RKO (cell line): ENCODE results near the gene POLR3GL.
A peak's percentile ranks its signal among the peaks of the same experiment; 100 is the strongest.

Source experiments
- DNase-seq: peaks from one replicate; pipeline ENCODE4 v3.0.0-alpha.2; 2016; ENCODE audit warnings: low spot score

Gene POLR3GL

DNA sequence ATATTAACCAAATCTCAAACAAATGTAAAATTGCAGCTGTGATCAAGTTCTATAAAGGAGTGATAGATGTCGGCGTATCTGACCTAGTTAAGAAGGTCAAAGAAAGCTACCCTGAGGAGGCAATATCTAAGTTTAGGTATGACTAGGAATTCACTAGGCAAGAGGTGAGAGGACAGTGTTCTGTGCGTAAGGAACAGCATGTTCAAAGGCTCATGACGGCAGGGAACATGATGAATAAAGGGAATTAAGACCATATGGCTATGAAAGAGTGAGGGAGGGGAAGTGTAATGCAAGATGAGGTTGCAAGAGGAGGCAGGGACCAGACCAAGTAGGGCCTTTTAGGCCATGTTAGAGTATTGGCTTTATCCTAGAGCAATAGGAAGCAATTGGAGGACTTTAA lies 15.3 kb upstream of the POLR3GL start:
- DNase-seq: no peak

DNA sequence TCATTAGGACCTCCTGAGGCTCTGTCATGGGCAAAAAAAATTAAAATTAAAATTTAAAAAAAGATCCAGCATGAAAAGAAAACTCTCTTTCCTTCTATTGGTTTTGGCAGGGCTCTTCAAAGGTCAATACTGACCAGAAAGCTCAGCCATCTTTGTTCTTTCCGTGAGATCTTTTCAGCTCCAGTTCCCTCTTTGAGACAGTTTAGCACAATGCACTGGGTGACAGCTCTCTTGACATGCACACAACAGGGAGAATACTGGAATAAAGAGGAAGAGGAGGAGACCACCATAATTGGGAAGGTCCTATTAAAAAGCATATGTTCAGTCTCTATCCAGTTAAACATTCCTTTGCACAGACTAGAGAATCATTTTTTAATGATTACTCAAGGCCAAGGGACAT lies 13.0 kb upstream of the POLR3GL start:
- no peak for DNase-seq

DNA sequence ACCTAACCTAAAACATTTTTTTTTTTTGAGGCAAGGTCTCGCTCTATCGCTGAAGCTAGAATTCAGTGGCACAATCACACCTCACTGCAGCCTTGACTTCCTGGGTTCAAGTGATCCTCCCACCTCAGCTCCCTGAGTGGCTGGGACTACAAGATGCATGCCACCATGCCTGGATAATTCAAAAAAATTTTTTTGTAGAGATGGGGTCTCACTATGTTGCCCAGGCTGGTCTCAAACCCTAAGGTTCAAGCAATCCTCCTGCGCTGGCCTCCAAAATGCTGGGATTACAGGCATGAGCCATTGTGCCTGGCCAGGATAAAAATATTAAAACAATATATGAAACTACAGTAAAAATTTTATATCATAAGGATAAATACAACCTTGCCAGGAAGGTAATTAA lies 11.6 kb upstream of the POLR3GL start:
- DNase-seq: no peak

DNA sequence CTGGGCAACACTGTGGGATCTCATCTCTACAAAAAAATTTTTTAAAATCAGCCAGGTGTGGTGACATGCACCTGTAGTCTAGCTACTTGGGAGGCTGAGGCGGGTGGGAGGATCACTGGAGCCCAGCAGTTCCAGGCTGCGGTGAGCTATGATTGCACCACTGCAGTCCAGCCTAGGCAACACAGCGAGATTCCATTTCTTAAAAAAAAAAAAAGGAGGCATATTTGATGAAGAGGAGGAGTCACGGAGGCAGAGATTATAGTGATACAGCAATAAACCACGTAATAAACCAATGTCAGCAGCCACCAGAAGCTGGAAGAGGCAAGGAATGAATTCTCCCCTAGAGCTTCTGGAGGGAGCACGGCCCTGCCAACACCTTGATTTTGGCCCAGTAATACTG lies 10.6 kb upstream of the POLR3GL start:
- no peak for DNase-seq

DNA sequence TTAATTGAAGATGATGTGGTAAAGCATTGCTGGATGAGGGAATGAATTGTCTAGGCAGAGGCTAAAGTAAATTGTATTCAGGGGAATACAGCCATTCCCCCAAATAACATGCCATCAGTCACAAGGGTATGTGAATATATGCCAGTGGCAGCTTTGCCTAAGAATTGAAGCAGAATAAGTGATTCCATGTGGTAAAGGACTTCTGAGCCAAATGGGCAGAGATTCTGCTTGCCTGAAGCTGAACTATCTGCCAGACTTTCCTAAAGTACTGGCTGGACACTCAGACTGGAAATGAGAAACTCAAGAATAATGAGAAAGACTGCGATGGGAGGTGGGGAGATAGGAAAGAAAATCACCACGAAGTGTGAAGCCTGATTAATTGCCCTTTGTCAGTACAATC lies 9.1 kb upstream of the POLR3GL start:
- DNase-seq: no peak

DNA sequence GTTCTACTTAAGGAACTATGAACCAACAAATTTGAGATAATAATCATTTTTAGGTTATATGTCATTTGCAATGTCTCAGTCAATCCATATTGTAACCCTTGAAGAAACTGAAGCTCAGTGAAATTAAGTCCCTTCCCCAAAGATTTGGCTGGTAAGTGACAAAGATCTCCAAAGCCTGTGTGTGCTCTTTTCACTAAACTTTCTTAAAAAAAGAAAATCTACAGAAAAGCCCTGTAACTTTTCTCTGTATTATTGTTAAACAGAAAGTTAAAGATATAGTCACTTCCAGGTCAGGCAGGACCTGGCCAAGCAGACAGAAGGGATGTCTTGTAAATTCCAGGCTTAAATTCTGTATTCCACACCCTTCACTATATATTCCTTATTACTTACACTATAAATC lies 8.1 kb upstream of the POLR3GL start:
- DNase-seq: no peak

DNA sequence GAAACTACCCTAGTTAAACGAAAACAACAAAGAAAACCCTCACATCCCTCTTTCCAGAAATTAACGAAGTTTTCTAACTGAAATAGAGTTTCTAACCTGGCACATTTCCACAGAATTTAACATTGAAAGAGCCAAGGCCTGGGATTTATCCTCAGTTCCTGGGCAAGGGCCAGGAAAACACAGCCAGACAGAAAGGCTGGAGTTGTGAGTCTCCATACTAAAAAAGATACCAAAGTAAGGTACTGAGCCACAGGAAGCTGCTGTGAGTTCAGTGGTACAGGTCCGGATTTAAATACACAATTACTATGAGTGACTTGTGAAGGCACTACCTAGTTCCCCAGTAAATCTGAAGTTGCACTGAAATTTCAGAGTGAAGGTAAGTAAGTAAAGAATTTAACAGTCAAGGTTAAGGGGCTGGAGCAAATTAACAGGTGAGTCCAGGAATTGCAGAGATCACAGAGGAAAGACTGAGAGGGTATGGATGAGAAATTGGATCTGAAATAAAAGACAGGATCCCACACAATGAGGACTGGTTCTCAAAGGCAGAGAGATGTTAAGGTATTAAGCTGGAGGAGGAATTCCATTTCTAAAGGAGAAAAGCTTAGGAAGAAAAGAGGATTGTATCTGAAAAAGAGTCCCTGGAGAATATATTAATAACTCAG lies 7.6 kb upstream of the POLR3GL start:
- peak; percentile 55 for DNase-seq

DNA sequence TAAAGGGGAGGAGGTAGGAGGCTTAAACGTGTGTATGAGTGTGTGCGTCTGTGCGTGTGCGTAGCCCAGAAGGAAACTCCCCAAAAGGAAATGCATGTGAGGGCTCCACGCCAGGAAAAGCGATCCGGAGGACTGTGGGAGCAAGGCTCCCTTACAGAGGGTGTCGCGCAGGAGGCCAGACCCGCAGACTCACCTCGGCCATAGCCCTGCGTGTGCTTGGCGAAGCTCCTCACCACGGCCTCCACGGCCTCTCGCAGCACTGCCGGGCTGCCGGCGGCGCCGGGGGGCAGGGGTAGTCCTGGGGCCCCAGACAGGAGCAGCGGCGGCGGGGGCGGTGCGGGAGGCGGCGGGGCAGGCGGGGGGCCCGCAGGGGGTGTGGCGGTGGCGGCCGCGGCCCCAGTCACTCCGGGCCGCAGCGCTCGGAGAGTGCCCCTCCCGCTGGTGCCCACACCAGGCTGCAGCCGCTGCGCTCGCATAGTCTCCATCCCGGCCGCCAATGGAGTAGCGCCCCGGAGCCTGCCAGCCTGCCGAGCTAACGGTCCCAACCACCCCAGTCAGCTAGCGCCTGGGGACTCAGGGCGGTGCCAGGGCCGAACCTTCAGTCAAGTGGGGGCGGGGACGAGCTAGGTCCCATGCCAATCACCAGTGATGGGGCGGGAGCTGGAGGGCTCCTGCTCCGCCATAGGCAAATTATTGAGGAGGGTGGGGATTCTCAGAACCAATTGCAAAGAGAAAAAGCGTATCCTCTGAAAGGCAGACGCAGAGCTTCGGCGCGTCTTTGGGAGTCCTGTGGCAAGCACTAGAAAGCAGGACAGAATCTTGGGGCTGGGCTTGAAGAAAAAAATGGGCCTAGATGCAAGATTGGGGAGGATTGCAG lies 6.8 kb upstream of the POLR3GL start, which contains the start of gene LIX1L:
Gene LIX1L (minus strand): TSS at position 575 of the 877 bp plus-strand sequence. CDS start 90 bp downstream, at position 485.
- DNase-seq: peak; percentile 98

DNA sequence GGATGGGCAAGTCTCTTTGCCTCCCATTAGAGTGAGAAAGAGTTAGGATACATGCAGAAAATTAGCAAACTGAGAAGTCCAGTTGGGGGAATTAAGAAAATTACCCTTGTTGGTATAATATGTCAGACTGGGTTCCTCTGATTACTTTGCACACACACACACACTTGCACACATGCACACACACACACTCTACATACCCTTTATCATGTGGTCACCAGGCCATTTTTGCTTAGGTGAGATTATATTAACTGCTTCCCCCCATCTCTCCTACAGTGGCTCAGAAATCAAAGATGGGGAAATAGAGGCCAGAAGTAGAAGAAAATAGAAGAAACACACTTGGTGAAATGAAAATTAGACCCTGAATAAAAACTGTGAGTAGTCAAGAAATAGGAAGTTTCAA lies 5.8 kb upstream of the POLR3GL start:
- no peak for DNase-seq

DNA sequence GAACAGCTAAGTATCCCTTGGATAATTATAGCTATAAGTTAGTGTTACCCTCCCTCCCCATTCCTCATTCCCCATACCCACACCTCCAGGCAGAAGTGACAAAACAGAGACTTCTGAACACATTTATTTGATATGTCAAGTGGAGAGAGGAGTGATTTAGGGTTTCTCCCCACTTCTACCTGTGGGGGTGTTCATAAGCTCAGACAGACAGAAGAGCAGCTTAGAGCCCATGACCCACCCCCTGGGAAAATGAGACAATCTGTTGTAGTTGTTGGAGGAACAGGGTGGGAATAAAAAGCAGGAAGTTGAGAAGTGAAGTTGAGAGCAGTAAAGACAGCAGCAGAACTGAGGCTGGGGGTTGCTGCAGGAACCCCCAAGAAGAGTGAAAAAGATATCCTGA lies 5.2 kb upstream of the POLR3GL start:
- no peak for DNase-seq

DNA sequence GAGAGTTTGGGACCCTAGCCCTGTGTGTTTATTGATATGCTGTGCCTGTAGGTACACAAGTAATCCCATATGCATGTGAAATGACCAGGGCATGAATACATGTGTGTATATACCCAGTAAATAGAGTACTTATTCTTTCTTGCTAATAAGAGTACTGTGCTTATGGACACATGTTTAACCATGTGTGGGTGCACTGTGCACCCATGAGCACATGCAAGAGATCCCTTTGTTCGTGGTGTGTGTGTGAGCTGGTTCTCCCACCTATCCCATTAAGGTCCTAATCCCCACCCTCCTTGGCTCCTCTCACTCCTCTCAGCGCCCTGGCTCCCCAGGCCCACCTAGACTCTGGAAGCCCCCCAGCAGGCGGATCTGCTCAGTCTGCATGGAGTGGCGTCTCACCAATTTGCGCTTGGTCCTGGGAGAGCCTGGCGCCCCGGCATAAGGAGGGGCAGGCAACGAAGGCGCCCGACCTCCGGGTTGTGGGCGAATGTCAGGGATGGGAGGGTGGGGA lies 4.5 kb upstream of the POLR3GL start:
- no peak for DNase-seq

DNA sequence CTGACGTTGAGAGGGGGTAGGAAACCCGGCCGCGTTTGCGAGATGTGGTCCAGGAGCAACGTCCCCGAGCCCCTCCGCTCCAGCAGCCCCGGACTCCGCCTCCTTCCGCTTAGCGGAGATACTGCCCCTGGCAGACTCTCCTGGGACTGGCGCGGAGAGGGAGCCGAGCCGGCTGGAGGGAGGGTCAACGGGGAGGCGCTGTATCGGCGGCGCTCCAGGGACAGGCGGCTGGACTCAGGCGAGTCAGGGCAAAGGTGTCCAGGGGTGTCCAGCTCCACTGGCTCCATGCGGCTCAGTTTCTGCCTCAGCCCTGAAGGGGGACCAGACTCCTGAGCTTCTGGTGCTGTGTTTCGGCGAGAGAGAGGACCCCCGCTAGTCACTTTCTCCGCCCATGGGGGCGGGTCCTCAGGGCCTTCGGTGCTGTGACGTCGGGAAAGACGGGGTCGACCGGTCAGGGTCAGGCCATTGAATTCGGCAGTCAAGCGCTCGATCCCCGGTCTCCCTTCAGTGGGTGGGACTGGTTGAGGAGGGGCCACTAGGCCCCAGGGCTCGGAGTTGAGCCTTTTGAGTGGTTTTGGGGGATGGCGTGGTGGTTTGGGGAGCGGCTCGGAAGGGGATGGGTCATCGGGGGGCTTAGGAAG lies 3.9 kb upstream of the POLR3GL start:
- no peak for DNase-seq

DNA sequence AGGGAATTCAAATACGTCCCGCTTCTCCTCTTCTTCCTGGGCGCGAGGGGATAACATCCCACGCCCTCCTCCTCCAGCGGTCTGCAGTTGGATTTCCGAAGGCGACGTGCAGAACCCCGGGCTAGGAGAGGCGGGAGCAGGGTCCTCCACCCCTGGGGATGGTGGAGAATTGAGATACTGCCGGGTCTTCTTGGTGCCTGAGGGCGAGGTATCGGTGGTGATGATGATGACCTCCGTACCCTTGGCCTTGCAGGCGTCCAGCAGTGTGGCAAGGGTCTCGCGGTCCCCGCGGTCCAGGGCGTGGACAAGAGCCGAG lies 3.4 kb upstream of the POLR3GL start:
- no peak for DNase-seq

DNA sequence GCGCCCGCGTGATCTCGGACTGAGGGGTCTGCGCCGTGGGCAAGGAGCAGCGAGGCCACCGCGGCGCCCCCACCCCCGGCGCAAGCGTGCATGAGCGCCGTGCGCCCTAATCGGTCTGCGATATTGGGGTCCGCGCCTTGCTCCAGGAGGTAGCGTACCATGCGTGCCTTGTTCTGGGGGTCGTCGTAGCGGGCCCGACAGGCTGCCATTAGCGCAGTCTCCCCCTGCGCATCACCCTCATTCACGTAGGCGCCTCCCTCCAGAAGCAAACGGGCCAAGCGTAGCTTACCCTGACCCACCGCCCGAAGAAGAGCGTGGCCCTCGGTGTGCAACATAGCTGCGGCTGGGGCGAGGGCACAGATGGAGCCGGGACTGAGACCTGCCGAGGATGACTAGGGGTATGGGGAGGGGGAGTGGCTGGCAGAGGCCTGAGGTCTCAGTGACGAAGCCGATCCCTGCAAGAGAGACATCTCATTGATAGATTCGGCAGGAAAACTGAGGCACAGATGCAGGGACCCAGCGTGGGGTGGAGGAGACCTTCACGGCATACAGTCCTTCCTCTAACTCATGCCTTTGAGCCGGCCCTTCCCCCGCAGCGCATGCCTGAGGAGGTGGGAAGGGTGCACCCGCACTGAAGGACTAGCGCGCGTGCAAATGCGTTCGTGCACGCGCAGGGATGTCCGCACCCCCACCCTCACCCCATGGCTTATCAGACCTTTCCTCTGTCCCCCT lies 2.9 kb upstream of the POLR3GL start:
- DNase-seq: no peak

DNA sequence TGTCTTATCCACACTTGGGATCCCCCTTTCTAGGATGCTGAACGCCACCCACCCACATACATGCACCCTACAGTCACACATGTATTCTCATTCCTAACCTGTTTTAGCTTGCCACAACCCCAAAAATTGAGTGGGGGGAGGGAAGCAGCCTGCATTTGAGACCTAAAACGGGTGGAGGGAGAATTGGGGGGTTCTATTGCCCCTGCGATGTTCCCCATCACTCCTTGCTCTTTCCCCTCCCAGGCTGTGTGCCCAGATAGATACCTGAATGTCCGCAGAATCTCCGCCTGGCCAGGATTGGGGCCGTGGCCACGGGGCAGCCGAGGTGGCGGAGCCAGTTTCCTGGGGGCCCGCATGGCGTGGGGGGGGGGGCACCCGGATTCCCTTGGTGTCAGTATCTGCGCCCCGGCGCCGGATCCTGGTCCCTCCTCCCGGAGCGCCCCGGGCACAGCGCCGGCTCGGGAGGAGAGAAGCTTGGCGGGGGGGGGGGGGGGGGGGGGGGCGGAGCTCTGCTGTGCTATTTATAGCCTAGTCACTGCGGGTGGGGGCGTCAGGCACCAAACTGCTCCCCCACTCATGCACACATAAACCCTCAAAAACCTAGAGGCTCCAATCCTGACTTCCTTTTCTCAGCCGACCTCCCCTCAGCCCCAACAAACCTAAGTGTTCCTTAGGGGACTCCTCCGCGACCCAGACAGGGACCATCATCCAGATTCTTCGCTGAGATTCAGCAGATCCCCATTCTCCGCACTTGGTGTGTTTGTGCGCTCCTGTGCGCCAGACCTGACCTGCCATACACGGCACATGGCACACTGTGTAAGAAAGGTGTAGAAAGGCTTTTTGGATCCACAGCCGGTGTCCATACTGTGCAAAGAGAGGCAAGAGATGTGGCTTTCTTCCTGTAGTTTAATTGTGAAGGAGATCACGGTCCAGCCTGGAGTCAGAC lies 2.1 kb upstream of the POLR3GL start:
- peak; percentile 54 for DNase-seq

DNA sequence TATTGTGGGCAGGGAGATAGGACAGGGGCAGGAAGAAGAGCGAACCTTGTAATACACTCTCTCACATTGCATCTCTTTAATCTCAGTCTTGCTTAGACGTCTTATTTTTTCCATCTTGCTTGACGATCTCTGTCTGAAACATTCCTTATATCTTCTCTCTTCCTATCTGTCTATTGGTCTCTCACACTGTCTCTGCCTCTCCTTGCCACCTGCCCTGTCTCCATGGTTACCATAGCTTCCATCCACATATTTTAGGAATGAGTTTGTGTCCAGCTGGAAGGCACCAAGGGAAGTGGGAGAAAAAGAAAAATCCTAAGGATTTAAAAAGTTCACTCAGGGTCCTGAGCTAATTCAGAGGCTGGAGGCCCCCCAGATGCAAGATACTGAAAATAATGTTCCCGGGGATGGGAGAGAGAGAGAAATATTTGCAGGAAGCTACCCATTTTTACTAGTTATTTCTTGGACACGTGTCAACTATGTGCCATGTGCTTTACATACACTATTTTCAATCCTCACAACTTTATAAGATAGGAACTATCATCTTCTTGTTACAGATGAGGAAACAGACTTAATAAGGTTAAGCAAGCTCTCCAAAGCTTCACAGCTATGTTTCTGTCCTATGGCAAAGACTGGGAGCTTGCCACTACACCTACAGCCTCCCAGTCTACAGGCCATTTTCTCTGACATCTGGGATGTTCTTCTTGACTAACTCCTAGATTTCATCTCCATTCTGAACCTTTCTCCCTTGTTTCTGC lies 1.0 kb upstream of the POLR3GL start:
- peak; percentile 82 for DNase-seq

DNA sequence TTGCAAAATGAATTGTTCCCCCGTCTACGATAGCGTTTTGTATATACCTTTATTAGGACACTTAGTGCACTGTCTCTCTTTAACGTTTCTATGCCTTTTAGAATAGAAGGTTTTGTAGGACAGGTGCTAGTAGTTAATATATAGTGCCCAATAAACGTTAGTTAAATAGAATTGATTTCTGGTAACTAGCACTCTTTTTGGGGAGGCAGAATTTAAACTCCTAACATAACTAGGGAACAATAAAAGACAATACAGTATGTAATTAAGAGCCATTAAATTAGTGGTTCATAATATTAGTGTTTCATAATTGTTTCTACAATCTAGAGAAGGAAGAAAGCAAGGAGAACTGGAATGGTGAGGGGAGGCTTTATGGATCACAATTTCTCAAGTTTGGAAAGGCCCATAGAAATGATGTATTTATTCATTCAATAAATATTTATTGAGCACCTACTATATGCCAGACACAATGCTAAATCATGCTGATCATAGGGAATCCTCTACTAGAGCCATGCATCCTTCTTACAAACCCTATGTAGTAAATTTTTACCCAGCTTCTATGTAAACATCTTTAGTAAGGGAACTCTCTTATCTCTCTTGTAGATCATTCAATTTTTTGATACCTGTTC lies 742 bp downstream of the POLR3GL start:
- DNase-seq: no peak

DNA sequence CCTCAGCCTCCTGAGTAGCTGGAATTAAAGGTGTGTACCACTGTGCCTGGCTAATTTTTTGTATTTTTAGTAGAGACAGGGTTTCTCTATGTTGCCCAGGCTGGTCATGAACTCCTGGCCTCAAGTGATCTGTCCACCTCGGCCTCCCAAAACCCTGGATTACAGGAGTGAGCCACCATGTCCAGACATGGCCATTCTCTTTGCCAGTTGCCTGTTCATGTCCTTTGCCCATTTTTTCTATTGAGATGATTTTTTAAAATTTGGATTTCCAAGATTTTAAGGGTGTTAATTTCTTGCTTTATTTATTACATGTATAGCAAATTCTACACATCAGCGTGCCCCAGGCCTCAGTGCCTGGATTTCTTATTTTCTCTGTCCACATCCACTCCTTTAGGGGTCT lies 2.8 kb downstream of the POLR3GL start:
- DNase-seq: no peak

DNA sequence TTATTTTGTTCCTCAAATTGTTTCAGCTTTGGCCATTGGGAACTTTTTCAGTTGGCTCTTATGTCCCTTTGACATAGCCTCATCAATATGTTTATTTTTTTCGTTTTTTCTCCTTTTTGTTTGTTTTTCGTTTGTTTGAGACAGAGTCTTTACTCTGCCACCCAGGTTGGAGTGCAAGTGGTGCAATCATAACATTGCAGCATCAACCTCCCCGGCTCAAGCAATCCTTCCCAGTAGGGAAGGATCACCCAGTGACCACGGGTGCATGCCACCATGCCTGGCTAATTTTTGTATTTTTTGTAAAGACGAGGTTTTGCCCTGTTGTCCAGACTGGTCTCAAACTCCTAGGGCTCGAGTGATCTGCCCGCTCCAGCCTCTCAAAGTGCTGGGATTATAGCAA lies 8.1 kb downstream of the POLR3GL start:
- DNase-seq: no peak

DNA sequence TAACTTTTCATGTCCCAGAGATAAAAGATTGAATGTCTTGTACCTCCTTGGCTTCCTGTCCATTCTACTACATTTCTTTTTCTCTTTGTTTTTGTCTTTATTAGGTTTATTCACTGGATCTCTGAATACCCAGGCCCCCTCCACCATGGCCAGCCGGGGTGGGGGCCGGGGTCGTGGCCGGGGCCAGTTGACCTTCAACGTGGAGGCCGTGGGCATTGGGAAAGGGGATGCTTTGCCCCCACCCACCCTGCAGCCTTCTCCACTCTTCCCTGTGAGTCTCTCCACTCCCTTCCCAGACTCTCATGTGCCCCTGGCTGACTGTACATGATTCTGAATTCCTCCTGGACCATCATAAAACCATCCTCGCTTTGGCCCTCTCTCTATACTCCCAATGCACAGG lies 10.2 kb downstream of the POLR3GL start:
- no peak for DNase-seq
